HepG2 (cell line): Measurements from ENCODE around the gene STX10. TPM values are rescaled to one million over a fixed set of nuclear protein-coding genes. Genes with fewer than 3 reads are reported as not detected.

Experiments used
- ATF6 ChIP-seq: sonication (generic); formaldehyde crosslinking; conservative IDR thresholded peaks from 2 replicates; pipeline ENCODE4 v1.4.0; 2020; ENCODE audit warnings: missing genetic modification reagents
- EP300 ChIP-seq, 3 experiments: sonication (generic) in 1 of 3; formaldehyde crosslinking in 1 of 3; IDR thresholded peaks; 2 replicates each; pipeline versions ENCODE4 v1.5.1 to v1.6.1; 2011 to 2020; ENCODE audit warnings: low read depth in 2 of 3, low read length in 2 of 3, borderline replicate concordance in 1 of 3, improper control_type of control experiment in 1 of 3, mild to moderate bottlenecking in 1 of 3, missing genetic modification reagents in 1 of 3, moderate library complexity in 1 of 3
- GATAD1 ChIP-seq: IDR thresholded peaks from 2 replicates; pipeline ENCODE4 v1.6.1; 2016; ENCODE audit warnings: missing genetic modification reagents, missing compliant biosample characterization
- MED13 ChIP-seq: sonication (generic); formaldehyde crosslinking; IDR thresholded peaks from 2 replicates; pipeline ENCODE4 v1.5.0; 2020; ENCODE audit warnings: missing genetic modification reagents
- NFATC3 ChIP-seq: sonication (generic); formaldehyde crosslinking; IDR thresholded peaks from 2 replicates; pipeline ENCODE4 v1.5.1; 2020; ENCODE audit warnings: mild to moderate bottlenecking, missing genetic modification reagents
- NFRKB ChIP-seq: fragments of 450-650 bp; IDR thresholded peaks from 2 replicates; pipeline ENCODE4 v1.6.1; 2017
- NR0B2 ChIP-seq: sonication (generic); formaldehyde crosslinking; IDR thresholded peaks from 2 replicates; pipeline ENCODE4 v1.4.0; 2020; ENCODE audit warnings: mild to moderate bottlenecking, missing genetic modification reagents
- PTBP1 ChIP-seq: fragments of 200-400 bp; formaldehyde crosslinking; IDR thresholded peaks from 2 replicates; pipeline ENCODE4 v1.6.1; 2018; ENCODE audit warnings: low read length, low read depth; ENCODE audit not compliant: poor library complexity, severe bottlenecking
- RFX3 ChIP-seq: IDR thresholded peaks from 2 replicates; pipeline ENCODE4 v1.6.1; 2016; ENCODE audit warnings: missing biosample characterization, missing genetic modification reagents
- SPEN ChIP-seq: sonication (generic); formaldehyde crosslinking; IDR thresholded peaks from 2 replicates; pipeline ENCODE4 v1.5.1; 2020; ENCODE audit warnings: low read depth, mild to moderate bottlenecking, missing genetic modification reagents
- ZNF274 ChIP-seq: sonication (generic); formaldehyde crosslinking; IDR thresholded peaks from 2 replicates; pipeline ENCODE4 v1.5.1; 2020; ENCODE audit warnings: mild to moderate bottlenecking, missing genetic modification reagents
- ZNF329 ChIP-seq: sonication (generic); formaldehyde crosslinking; IDR thresholded peaks from 2 replicates; pipeline ENCODE4 v1.9.0; 2021; ENCODE audit warnings: low read depth, mild to moderate bottlenecking, missing genetic modification reagents
- ZNF367 ChIP-seq: sonication (generic); formaldehyde crosslinking; IDR thresholded peaks from 2 replicates; pipeline ENCODE4 v1.4.0; 2020; ENCODE audit warnings: missing genetic modification reagents, borderline replicate concordance
- ZNF382 ChIP-seq: sonication (generic); formaldehyde crosslinking; IDR thresholded peaks from 2 replicates; pipeline ENCODE4 v1.5.0; 2020; ENCODE audit warnings: missing genetic modification reagents, mild to moderate bottlenecking, borderline replicate concordance
- ZNF44 ChIP-seq: sonication (generic); formaldehyde crosslinking; IDR thresholded peaks from 2 replicates; pipeline ENCODE4 v1.5.1; 2020; ENCODE audit warnings: mild to moderate bottlenecking, missing genetic modification reagents
- ZNF709 ChIP-seq: sonication (generic); formaldehyde crosslinking; IDR thresholded peaks from 2 replicates; pipeline ENCODE4 v1.5.0; 2020; ENCODE audit warnings: mild to moderate bottlenecking, missing genetic modification reagents
- ZNF720 ChIP-seq: sonication (generic); formaldehyde crosslinking; IDR thresholded peaks from 2 replicates; pipeline ENCODE4 v1.4.0; 2020; ENCODE audit warnings: missing genetic modification reagents
- polyA plus RNA-seq, 8 experiments: library from polyadenylated mRNA; depleted of rRNA in 3 of 8; stranded (reverse) in 7 of 8; unstranded in 1 of 8; fragments of >200 nt; fragmentation: Illumina TruSeq in 4 of 8; extraction: Trizol in 4 of 8; gene quantifications; 2 replicates each; pipeline versions ENCODE4 v1.2.1 to v1.2.3, GENCODE V29; 2011 to 2016; ENCODE audit warnings: low read depth in 4 of 8, missing spikeins in 1 of 8, mixed read lengths in 1 of 8; ENCODE audit not compliant: insufficient read depth in 1 of 8
- total RNA-seq, 5 experiments: library from RNA; depleted of rRNA; stranded (reverse); fragments of >200 nt; fragmentation: Illumina TruSeq; extraction: Trizol; gene quantifications; 2 replicates each; pipeline ENCODE4 v1.2.3, GENCODE V29; 2016; ENCODE audit warnings: low read depth in 1 of 5
- TF ChIP-seq, protein P1 (sequence below), 2 experiments: sonication (generic) in 1 of 2; formaldehyde crosslinking in 1 of 2; IDR thresholded peaks; 2 replicates each; pipeline versions ENCODE4 v1.6.1 to v1.9.0; 2014 to 2022; ENCODE audit warnings: antibody characterized with exemption in 1 of 2, borderline replicate concordance in 1 of 2, inconsistent platforms in 1 of 2, low read depth in 1 of 2, missing genetic modification reagents in 1 of 2
- TF ChIP-seq, protein P2 (sequence below): sonication (generic); formaldehyde crosslinking; IDR thresholded peaks from 2 replicates; pipeline ENCODE4 v1.9.0; 2022; ENCODE audit warnings: missing genetic modification reagents, mild to moderate bottlenecking, borderline replicate concordance

The STX10 gene
- total and polyA plus RNA-seq, 2 of the 13 experiments (the other 11 are each of a cell fraction or from before 2014, with no cell fraction given) = 47.9 to 66.4 TPM

DNA sequence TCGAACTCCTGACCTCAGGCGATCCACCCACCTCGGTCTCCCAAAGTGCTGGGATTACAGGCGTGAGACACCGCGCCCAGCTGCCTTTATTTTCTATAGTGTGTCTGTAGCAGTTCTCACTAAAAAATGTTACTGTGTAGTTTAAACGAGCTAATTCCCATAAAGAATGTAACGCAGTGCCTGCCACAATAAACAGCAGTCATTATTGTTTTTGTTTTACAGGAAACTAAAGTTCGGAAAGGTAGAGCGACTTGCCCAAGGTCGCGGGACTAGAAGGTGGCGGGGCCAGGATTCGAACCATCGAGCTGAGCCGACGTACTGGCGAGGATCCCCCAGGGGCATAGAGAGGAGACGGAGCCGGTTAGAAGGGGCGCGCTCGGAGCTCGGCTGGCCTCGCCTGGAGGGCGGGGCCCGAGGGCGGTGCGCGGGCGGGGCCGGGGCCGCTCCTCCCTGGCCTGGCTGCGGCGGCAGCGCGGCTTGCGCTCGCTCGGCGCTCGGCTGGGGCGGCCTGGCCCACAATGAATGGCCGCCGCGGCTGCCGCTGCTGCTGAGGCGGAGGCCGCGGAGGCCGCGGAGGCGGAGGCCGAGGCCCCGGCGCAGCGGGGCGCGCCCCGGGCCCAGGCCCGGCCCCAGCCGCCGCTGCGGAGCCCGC lies 32.3 kb downstream of the STX10 start, which contains the start of gene NACC1 (continued):
- TF ChIP-seq, protein P1, sequence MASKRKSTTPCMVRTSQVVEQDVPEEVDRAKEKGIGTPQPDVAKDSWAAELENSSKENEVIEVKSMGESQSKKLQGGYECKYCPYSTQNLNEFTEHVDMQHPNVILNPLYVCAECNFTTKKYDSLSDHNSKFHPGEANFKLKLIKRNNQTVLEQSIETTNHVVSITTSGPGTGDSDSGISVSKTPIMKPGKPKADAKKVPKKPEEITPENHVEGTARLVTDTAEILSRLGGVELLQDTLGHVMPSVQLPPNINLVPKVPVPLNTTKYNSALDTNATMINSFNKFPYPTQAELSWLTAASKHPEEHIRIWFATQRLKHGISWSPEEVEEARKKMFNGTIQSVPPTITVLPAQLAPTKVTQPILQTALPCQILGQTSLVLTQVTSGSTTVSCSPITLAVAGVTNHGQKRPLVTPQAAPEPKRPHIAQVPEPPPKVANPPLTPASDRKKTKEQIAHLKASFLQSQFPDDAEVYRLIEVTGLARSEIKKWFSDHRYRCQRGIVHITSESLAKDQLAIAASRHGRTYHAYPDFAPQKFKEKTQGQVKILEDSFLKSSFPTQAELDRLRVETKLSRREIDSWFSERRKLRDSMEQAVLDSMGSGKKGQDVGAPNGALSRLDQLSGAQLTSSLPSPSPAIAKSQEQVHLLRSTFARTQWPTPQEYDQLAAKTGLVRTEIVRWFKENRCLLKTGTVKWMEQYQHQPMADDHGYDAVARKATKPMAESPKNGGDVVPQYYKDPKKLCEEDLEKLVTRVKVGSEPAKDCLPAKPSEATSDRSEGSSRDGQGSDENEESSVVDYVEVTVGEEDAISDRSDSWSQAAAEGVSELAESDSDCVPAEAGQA (IDR thresholded peaks at IDR 0.05; ENCODE audit: low read depth) = no peak
- TF ChIP-seq, protein P1 (CRISPR knock-in tag; IDR thresholded peaks at IDR 0.05; ENCODE audit: borderline replicate concordance) = 0 out of 2 replicates have a peak, but pooled peaks have one; percentile 27
- no peak for TF ChIP-seq NFATC3 (CRISPR knock-in tag)
- TF ChIP-seq ZNF274 (CRISPR knock-in tag) = no peak
- no peak for TF ChIP-seq PTBP1
- TF ChIP-seq NR0B2 (CRISPR knock-in tag) = no peak
- TF ChIP-seq ZNF720 (CRISPR knock-in tag) = no peak
- no peak for TF ChIP-seq ATF6 (CRISPR knock-in tag)
- TF ChIP-seq ZNF709 = no peak
- no peak for TF ChIP-seq ZNF382 (CRISPR knock-in tag)
- no peak for TF ChIP-seq ZNF44
- 0 out of 2 replicates have a peak, but pooled peaks have one; percentile 26 for TF ChIP-seq SPEN (CRISPR knock-in tag)
- no peak for TF ChIP-seq ZNF367 (CRISPR knock-in tag)
- TF ChIP-seq, protein P2, sequence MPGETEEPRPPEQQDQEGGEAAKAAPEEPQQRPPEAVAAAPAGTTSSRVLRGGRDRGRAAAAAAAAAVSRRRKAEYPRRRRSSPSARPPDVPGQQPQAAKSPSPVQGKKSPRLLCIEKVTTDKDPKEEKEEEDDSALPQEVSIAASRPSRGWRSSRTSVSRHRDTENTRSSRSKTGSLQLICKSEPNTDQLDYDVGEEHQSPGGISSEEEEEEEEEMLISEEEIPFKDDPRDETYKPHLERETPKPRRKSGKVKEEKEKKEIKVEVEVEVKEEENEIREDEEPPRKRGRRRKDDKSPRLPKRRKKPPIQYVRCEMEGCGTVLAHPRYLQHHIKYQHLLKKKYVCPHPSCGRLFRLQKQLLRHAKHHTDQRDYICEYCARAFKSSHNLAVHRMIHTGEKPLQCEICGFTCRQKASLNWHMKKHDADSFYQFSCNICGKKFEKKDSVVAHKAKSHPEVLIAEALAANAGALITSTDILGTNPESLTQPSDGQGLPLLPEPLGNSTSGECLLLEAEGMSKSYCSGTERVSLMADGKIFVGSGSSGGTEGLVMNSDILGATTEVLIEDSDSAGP (CRISPR knock-in tag) = peak; percentile 41
- no peak for TF ChIP-seq MED13 (CRISPR knock-in tag)
- TF ChIP-seq GATAD1 (CRISPR knock-in tag) = peak; percentile 84
- TF ChIP-seq ZNF329 (CRISPR knock-in tag) = no peak
- TF ChIP-seq EP300 (IDR thresholded peaks at IDR 0.05; ENCODE audit: low read depth in 2 of 2, low read length in 2 of 2) = 0 out of 4 replicates have a peak, but pooled peaks of 1 of the 2 experiments have one; percentile 14
- TF ChIP-seq EP300 (CRISPR knock-in tag; IDR thresholded peaks at IDR 0.05; ENCODE audit: borderline replicate concordance) = no peak
- TF ChIP-seq NFRKB = no peak
- TF ChIP-seq RFX3 (CRISPR knock-in tag) = no peak
